ENCODE measurements around the gene CELF3.
"Not testable (repeated sequence)": the region's sequence is repeated elsewhere in the genome, so short reads cannot be mapped to it uniquely, and the experiment has no call there.

CELF3 gene

GRCh38 chr1:151684128-151684527 lies 32.5 kb downstream of the CELF3 start:
- ChIA-PET POLR2A (interaction anchor here (0.6 kb wide), 1 partner anchor 18 kb away, joined by 5 read pairs; no protein-coding TSS in a partner anchor), CTCF (interaction anchor here (0.8 to 1.2 kb wide), 3 partner anchors 56 to 152 kb away, joined by 4 to 5 read pairs (median 4); no protein-coding TSS in a partner anchor)
- WGBS (ENCODE audit: insufficient coverage) = no CpG with 5 or more reads among the region's 2 CpGs
- peaks cover 0 to 3% (median 0%) of the 10 kb centered on the region in 4 experiments for H3K4me1 ChIP-seq (ENCODE audit: control extremely low read depth in 1 of 4, control insufficient read depth in 4 of 4, insufficient read depth in 4 of 4, low read length in 3 of 4)
- H3K27me3 ChIP-seq (replicated peaks in 2 of 5; ENCODE audit: control insufficient read depth in 4 of 5, insufficient read depth in 5 of 5, low read length in 4 of 5) = no peaks in the 10 kb centered on the region
- peaks cover 4 to 28% (median 7%) of the 10 kb centered on the region in 4 experiments for H3K36me3 ChIP-seq (ENCODE audit: control insufficient read depth in 4 of 4, insufficient read depth in 4 of 4, low read length in 3 of 4)
- H3K9me3 ChIP-seq (ENCODE audit: control extremely low read depth in 1 of 5, control insufficient read depth in 4 of 5, insufficient read depth in 2 of 5, low read depth in 1 of 5, low read length in 4 of 5) = no peaks in the 10 kb centered on the region
- no peak overlapping the region for H3K4me3 ChIP-seq (ENCODE audit: control insufficient read depth in 1 of 7, extremely low read depth in 1 of 7, insufficient read depth in 4 of 7, low read depth in 2 of 7, low read length in 6 of 7)
- DNase-seq = no peak
- H3K27ac ChIP-seq (ENCODE audit: insufficient read depth in 1 of 2, low read depth in 1 of 2, low read length in 2 of 2, poor library complexity in 1 of 2, severe bottlenecking in 2 of 2) = no peak overlapping the region

- POLR2A ChIA-PET = not testable (repeated sequence)
- 100% methylated on average over 3 of the region's 7 CpGs for WGBS (ENCODE audit: insufficient coverage)
Observed at GRCh38 chr1:151682901-151683300, 33.7 kb downstream of the CELF3 start.

DNA sequence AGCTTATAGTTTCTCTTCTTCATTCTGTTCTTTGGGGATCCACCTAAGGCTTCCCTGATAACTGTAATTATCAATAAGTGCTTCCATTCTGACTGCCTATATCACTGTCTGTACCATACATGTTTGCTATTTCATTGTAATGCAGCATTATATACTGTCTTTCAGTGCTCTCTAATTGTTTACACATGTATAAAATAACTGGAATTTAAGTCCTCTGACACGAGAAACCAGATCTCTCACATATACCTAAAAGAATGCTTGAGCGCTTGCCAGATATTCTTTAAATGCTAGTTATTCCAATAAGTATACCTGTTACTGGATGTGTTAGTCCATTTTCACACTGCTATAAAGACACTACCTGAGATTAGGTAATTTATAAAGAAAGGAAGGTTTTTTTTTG lies 34.7 kb downstream of the CELF3 start:
- no peaks in the 10 kb centered on the region for H3K9me3 ChIP-seq (ENCODE audit: control extremely low read depth in 1 of 5, control insufficient read depth in 4 of 5, insufficient read depth in 2 of 5, low read depth in 1 of 5, low read length in 4 of 5)
- H3K27me3 ChIP-seq (replicated peaks in 2 of 5; ENCODE audit: control insufficient read depth in 4 of 5, insufficient read depth in 5 of 5, low read length in 4 of 5) = no peaks in the 10 kb centered on the region
- WGBS (ENCODE audit: insufficient coverage) = no CpG with 5 or more reads among the region's 2 CpGs
- H3K4me1 ChIP-seq (ENCODE audit: control extremely low read depth in 1 of 4, control insufficient read depth in 4 of 4, insufficient read depth in 4 of 4, low read length in 3 of 4) = peaks cover 0 to 3% (median 0%) of the 10 kb centered on the region in 4 experiments
- DNase-seq = no peak
- H3K36me3 ChIP-seq (ENCODE audit: control insufficient read depth in 4 of 4, insufficient read depth in 4 of 4, low read length in 3 of 4) = peaks cover 3 to 24% (median 8%) of the 10 kb centered on the region in 4 experiments
- ChIA-PET POLR2A (no interaction called here), CTCF (no interaction called here)
- no peak overlapping the region for H3K4me3 ChIP-seq (ENCODE audit: control insufficient read depth in 1 of 7, extremely low read depth in 1 of 7, insufficient read depth in 4 of 7, low read depth in 2 of 7, low read length in 6 of 7)
- no peak overlapping the region for H3K27ac ChIP-seq (ENCODE audit: insufficient read depth in 1 of 2, low read depth in 1 of 2, low read length in 2 of 2, poor library complexity in 1 of 2, severe bottlenecking in 2 of 2)

More at GRCh38 chr1:151682901-151683300, 33.7 kb downstream of the CELF3 start:
- H3K27me3 ChIP-seq (replicated peaks in 2 of 5; ENCODE audit: control insufficient read depth in 4 of 5, insufficient read depth in 5 of 5, low read length in 4 of 5); H3K9me3 ChIP-seq (ENCODE audit: control extremely low read depth in 1 of 5, control insufficient read depth in 4 of 5, insufficient read depth in 2 of 5, low read depth in 1 of 5, low read length in 4 of 5); H3K4me1 ChIP-seq (ENCODE audit: control extremely low read depth in 1 of 4, control insufficient read depth in 4 of 4, insufficient read depth in 4 of 4, low read length in 3 of 4); H3K4me3 ChIP-seq (ENCODE audit: control insufficient read depth in 1 of 7, extremely low read depth in 1 of 7, insufficient read depth in 4 of 7, low read depth in 2 of 7, low read length in 6 of 7); DNase-seq; H3K27ac ChIP-seq (ENCODE audit: insufficient read depth in 1 of 2, low read depth in 1 of 2, low read length in 2 of 2, poor library complexity in 1 of 2, severe bottlenecking in 2 of 2); CTCF ChIA-PET: not testable (repeated sequence)
- H3K36me3 ChIP-seq (ENCODE audit: control insufficient read depth in 4 of 4, insufficient read depth in 4 of 4, low read length in 3 of 4) = peaks cover 4 to 28% (median 8%) of the 10 kb centered on the region in 4 experiments

GRCh38 chr1:151680826-151681225 lies 35.8 kb downstream of the CELF3 start:
- ChIA-PET POLR2A (no interaction called here), CTCF (interaction anchor here (0.8 kb wide), 2 partner anchors 53 to 86 kb away, joined by 3 read pairs; no protein-coding TSS in a partner anchor)
- no peak overlapping the region for H3K4me3 ChIP-seq (ENCODE audit: control insufficient read depth in 1 of 7, extremely low read depth in 1 of 7, insufficient read depth in 4 of 7, low read depth in 2 of 7, low read length in 6 of 7)
- H3K36me3 ChIP-seq (ENCODE audit: control insufficient read depth in 4 of 4, insufficient read depth in 4 of 4, low read length in 3 of 4) = peaks cover 3 to 23% (median 5%) of the 10 kb centered on the region in 4 experiments
- 83% methylated on average over 2 of the region's 3 CpGs for WGBS (ENCODE audit: insufficient coverage)
- no peak overlapping the region for H3K27ac ChIP-seq (ENCODE audit: insufficient read depth in 1 of 2, low read depth in 1 of 2, low read length in 2 of 2, poor library complexity in 1 of 2, severe bottlenecking in 2 of 2)
- H3K9me3 ChIP-seq (ENCODE audit: control extremely low read depth in 1 of 5, control insufficient read depth in 4 of 5, insufficient read depth in 2 of 5, low read depth in 1 of 5, low read length in 4 of 5) = no peaks in the 10 kb centered on the region
- peaks cover 0 to 3% (median 0%) of the 10 kb centered on the region in 4 experiments for H3K4me1 ChIP-seq (ENCODE audit: control extremely low read depth in 1 of 4, control insufficient read depth in 4 of 4, insufficient read depth in 4 of 4, low read length in 3 of 4)
- H3K27me3 ChIP-seq (replicated peaks in 2 of 5; ENCODE audit: control insufficient read depth in 4 of 5, insufficient read depth in 5 of 5, low read length in 4 of 5) = no peaks in the 10 kb centered on the region
- no peak for DNase-seq

GRCh38 chr1:151680391-151680790 lies 36.2 kb downstream of the CELF3 start:
- peaks cover 0 to 19% (median 4%) of the 10 kb centered on the region in 4 experiments for H3K36me3 ChIP-seq (ENCODE audit: control insufficient read depth in 4 of 4, insufficient read depth in 4 of 4, low read length in 3 of 4)
- WGBS (ENCODE audit: insufficient coverage) = 0% methylated on average over 1 of the region's 4 CpGs
- POLR2A ChIA-PET = no interaction called here
- no peak overlapping the region for H3K27ac ChIP-seq (ENCODE audit: insufficient read depth in 1 of 2, low read depth in 1 of 2, low read length in 2 of 2, poor library complexity in 1 of 2, severe bottlenecking in 2 of 2)
- CTCF ChIA-PET = interaction anchor here (0.8 kb wide), 2 partner anchors 54 to 86 kb away, joined by 3 read pairs; no protein-coding TSS in a partner anchor
- no peak for DNase-seq
- no peaks in the 10 kb centered on the region for H3K9me3 ChIP-seq (ENCODE audit: control extremely low read depth in 1 of 5, control insufficient read depth in 4 of 5, insufficient read depth in 2 of 5, low read depth in 1 of 5, low read length in 4 of 5)
- peaks cover 0 to 3% (median 0%) of the 10 kb centered on the region in 4 experiments for H3K4me1 ChIP-seq (ENCODE audit: control extremely low read depth in 1 of 4, control insufficient read depth in 4 of 4, insufficient read depth in 4 of 4, low read length in 3 of 4)
- H3K27me3 ChIP-seq (replicated peaks in 2 of 5; ENCODE audit: control insufficient read depth in 4 of 5, insufficient read depth in 5 of 5, low read length in 4 of 5) = no peaks in the 10 kb centered on the region
- H3K4me3 ChIP-seq (ENCODE audit: control insufficient read depth in 1 of 7, extremely low read depth in 1 of 7, insufficient read depth in 4 of 7, low read depth in 2 of 7, low read length in 6 of 7) = no peak overlapping the region

DNA sequence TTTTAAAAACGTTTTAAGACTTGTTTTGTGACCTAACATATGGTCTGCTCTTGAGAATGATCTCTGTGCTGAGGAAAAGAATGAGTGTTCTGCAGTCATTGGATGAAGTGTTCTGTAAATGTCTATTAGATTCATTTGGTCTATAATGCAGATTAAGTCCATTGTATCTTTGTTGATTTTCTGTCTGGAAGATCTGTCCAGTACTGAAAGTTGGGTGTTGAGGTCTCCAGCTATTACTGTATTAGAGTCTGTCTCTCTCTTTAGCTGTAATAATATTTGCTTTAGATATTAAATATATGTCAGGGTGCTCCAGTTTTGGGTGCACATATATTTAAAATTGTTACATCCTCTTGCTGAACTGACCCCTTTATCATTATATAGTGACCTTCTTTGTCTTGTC lies 43.2 kb downstream of the CELF3 start:
- no peaks in the 10 kb centered on the region for H3K9me3 ChIP-seq (ENCODE audit: control extremely low read depth in 1 of 5, control insufficient read depth in 4 of 5, insufficient read depth in 2 of 5, low read depth in 1 of 5, low read length in 4 of 5)
- H3K36me3 ChIP-seq (ENCODE audit: control insufficient read depth in 4 of 4, insufficient read depth in 4 of 4, low read length in 3 of 4) = peaks cover 6 to 23% (median 10%) of the 10 kb centered on the region in 4 experiments
- no peaks in the 10 kb centered on the region for H3K27me3 ChIP-seq (replicated peaks in 2 of 5; ENCODE audit: control insufficient read depth in 4 of 5, insufficient read depth in 5 of 5, low read length in 4 of 5)
- no peak overlapping the region for H3K27ac ChIP-seq (ENCODE audit: insufficient read depth in 1 of 2, low read depth in 1 of 2, low read length in 2 of 2, poor library complexity in 1 of 2, severe bottlenecking in 2 of 2)
- CTCF ChIA-PET = no interaction called here
- no peaks in the 10 kb centered on the region for H3K4me1 ChIP-seq (ENCODE audit: control extremely low read depth in 1 of 4, control insufficient read depth in 4 of 4, insufficient read depth in 4 of 4, low read length in 3 of 4)
- no peak overlapping the region for H3K4me3 ChIP-seq (ENCODE audit: control insufficient read depth in 1 of 7, extremely low read depth in 1 of 7, insufficient read depth in 4 of 7, low read depth in 2 of 7, low read length in 6 of 7)
- POLR2A ChIA-PET = interaction anchor here (0.5 kb wide), 1 partner anchor 77 kb away, joined by 3 read pairs; no protein-coding TSS in a partner anchor
- WGBS (ENCODE audit: insufficient coverage) = 100% methylated on average over 1 of the region's 1 CpG
- DNase-seq = no peak

DNA sequence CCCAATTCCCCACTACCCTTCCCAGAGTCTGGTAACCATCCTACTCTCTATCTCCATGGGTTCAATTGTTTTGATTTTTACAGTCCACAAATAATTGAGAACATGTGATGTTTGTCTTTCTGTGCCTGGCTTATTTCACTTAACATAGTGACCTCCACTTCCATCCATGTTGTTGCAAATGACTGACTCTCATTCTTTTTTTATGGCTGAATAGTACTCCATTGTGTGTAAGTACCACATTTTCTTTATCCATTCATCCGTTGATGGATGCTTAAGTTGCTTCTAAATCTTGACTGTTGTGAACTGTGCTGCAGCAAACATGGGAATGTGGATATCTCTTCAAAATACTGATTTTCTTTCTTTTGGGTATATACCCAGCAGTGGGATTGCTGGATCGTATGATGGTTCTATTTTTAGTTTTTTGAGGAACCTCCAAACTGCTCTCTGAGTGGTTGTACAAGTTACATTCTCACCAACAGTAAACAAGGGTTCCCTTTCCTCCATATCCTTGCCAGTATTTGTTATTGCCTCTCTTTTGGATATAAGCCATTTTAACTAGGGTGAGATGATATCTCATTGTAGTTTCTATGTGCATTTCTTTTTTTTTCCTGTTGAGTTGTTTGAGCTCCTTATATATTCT lies 46.4 kb downstream of the CELF3 start:
- H3K4me1 ChIP-seq (ENCODE audit: control extremely low read depth in 1 of 4, control insufficient read depth in 4 of 4, insufficient read depth in 4 of 4, low read length in 3 of 4); H3K9me3 ChIP-seq (ENCODE audit: control extremely low read depth in 1 of 5, control insufficient read depth in 4 of 5, insufficient read depth in 2 of 5, low read depth in 1 of 5, low read length in 4 of 5); CTCF ChIA-PET; DNase-seq; H3K27me3 ChIP-seq (replicated peaks in 2 of 5; ENCODE audit: control insufficient read depth in 4 of 5, insufficient read depth in 5 of 5, low read length in 4 of 5); H3K4me3 ChIP-seq (ENCODE audit: control insufficient read depth in 1 of 7, extremely low read depth in 1 of 7, insufficient read depth in 4 of 7, low read depth in 2 of 7, low read length in 6 of 7); H3K27ac ChIP-seq (ENCODE audit: insufficient read depth in 1 of 2, low read depth in 1 of 2, low read length in 2 of 2, poor library complexity in 1 of 2, severe bottlenecking in 2 of 2): not testable (repeated sequence)
- peaks cover 6 to 29% (median 10%) of the 10 kb centered on the region in 4 experiments for H3K36me3 ChIP-seq (ENCODE audit: control insufficient read depth in 4 of 4, insufficient read depth in 4 of 4, low read length in 3 of 4)
- 100% methylated on average over 1 of the region's 2 CpGs for WGBS (ENCODE audit: insufficient coverage)
- POLR2A ChIA-PET = interaction anchor here (0.5 kb wide), 1 partner anchor 92 kb away, joined by 4 read pairs; no protein-coding TSS in a partner anchor

All from common myeloid progenitor, CD34-positive (primary cell).